ENCODE measurements around the gene ZFP30. TPM values are rescaled to one million over a fixed set of nuclear protein-coding genes. Genes with fewer than 3 reads are reported as not detected.

Gene ZFP30
- total RNA-seq, 1 donor from 2014 or later = 4.1 TPM

- ATAC-seq (no peak), DNase-seq (ENCODE audit: low spot score) (no peak)
Observed at GRCh38 chr19:37564624-37565369, 90.5 kb downstream of the ZFP30 start.

Other genes with a start within 250 kb of the ZFP30 start
- gene ZNF569, start 188.0 kb downstream of the ZFP30 start, total RNA-seq = 2.1 TPM
- 1.7 TPM for gene ZNF570, start 186.1 kb downstream of the ZFP30 start, total RNA-seq
- 0.33 TPM for gene ZNF793, start 148.5 kb downstream of the ZFP30 start, total RNA-seq
- gene ZNF571, start 60.7 kb downstream of the ZFP30 start, total RNA-seq = 1.4 TPM
- gene ZNF540, start 60.6 kb downstream of the ZFP30 start, total RNA-seq = 1.7 TPM
- 1.1 TPM for gene ZNF607, start 64.3 kb upstream of the ZFP30 start, total RNA-seq
- 6.5 TPM for gene ZNF573, start 124.1 kb upstream of the ZFP30 start, total RNA-seq